Measurements from ENCODE around the gene DHRS3. TPM values are rescaled to one million over a fixed set of nuclear protein-coding genes. Genes with fewer than 3 reads are reported as not detected.

Gene DHRS3
- total RNA-seq, 1 donor from 2014 or later = 63.7 TPM

DNA sequence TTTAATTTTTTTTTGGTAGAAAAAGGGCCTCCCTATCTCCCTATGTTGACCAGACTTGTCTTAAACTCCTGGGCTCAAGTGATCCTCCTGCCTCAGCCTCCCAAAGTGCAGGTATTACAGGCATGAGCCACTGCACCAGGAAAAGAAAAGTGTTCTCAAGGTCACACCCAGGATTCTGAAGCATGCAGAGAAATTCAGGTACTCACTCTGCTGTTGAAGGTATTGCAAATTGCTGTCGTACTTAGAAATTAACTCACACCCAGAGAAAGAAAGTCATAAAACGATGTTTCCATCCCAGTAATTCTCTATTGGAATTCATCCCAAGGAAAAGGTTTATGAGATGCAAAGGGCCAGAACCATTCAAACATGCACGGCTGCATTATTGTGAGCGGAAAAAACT lies 73.7 kb downstream of the DHRS3 start:
- DNase-seq (ENCODE audit: low read depth) = no peak
- Histone ChIP-seq H3K27me3 (ENCODE audit: control insufficient read depth, insufficient read depth, low read length) (peaks cover 15% of the 10 kb centered on the region), H3K4me3 (ENCODE audit: low read depth, low read length) (no peak overlapping the region), H3K36me3 (ENCODE audit: control insufficient read depth, insufficient read depth, low read length) (no peaks in the 10 kb centered on the region)
- no peak for FAIRE-seq
- TF ChIP-seq, protein P1, sequence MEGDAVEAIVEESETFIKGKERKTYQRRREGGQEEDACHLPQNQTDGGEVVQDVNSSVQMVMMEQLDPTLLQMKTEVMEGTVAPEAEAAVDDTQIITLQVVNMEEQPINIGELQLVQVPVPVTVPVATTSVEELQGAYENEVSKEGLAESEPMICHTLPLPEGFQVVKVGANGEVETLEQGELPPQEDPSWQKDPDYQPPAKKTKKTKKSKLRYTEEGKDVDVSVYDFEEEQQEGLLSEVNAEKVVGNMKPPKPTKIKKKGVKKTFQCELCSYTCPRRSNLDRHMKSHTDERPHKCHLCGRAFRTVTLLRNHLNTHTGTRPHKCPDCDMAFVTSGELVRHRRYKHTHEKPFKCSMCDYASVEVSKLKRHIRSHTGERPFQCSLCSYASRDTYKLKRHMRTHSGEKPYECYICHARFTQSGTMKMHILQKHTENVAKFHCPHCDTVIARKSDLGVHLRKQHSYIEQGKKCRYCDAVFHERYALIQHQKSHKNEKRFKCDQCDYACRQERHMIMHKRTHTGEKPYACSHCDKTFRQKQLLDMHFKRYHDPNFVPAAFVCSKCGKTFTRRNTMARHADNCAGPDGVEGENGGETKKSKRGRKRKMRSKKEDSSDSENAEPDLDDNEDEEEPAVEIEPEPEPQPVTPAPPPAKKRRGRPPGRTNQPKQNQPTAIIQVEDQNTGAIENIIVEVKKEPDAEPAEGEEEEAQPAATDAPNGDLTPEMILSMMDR (IDR thresholded peaks at IDR 0.05; ENCODE audit: insufficient read depth, low read length, severe bottlenecking) = no peak

DNA sequence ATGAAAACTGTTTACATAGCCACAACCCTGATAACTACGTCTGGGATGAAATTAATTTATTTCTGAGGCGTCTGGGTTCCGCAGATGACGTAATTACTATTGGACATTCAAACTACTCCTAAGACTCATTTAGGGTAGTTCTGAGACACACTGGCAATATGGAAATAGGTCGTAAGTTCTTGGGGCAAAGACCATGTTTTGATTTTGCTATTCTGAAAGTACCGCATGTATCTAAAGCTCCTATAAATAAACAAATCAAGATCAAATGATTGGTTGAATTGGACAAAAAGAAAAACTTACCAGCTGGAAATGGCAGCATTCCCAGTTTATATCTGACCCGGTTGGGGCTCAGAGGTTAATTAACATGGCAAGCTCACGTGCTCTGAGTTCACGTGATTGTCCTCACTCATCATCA lies 74.3 kb downstream of the DHRS3 start:
- TF ChIP-seq, protein P1 (IDR thresholded peaks at IDR 0.05; ENCODE audit: insufficient read depth, low read length, severe bottlenecking) = no peak
- no peaks in the 10 kb centered on the region for H3K36me3 ChIP-seq (ENCODE audit: control insufficient read depth, insufficient read depth, low read length)
- peaks cover 17% of the 10 kb centered on the region for H3K27me3 ChIP-seq (ENCODE audit: control insufficient read depth, insufficient read depth, low read length)
- H3K4me3 ChIP-seq (ENCODE audit: low read depth, low read length) = no peak overlapping the region
- no peak for FAIRE-seq
- no peak for DNase-seq (ENCODE audit: low read depth)

DNA sequence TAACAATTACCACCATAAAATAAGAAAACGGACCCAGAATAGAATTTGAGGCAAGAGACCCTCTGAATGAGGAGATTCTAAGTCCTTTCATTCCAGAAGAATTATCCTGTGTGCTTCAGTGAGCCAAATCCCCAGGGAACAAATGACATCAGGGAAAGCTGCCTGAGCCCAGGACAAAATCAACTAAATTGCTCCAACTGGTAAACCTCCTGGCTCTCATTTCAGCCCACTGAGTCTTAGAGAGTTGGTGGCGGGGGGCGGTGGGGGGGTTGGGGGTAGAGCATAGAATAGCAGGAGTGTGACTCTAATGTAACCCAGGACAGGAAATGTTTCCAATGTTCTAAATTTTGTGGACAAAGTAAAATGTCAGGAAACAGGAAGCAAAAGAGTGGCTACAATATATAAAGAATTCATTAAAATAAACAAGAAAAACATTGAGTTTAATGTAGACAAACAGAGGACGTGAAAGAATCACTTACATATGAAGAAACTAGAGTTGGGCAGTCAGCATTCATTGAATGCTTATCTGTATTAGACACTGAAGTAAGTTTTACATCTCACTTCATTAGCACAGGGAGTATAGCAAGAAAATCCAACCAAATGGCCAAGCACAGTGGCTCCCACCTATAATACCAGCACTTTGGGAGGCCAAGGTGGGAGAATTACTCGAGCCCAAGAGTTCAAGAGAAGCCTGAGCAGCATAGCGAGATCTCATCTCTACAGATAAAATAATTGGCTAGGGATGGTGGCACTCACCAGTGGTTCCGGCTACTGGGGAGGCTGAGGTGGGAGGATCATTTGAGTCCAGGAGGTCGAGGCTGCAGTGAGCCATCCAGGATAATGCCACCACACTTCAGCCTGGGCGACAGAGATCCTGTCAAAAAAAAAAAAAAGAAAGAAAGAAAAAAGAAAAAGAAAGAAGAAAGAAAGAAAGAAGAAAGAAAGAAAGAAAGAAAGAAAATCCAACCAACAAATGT lies 75.1 kb downstream of the DHRS3 start:
- TF ChIP-seq, protein P1 (IDR thresholded peaks at IDR 0.05; ENCODE audit: insufficient read depth, low read length, severe bottlenecking) = no peak
- H3K4me3 ChIP-seq (ENCODE audit: low read depth, low read length) = no peak overlapping the region
- DNase-seq (ENCODE audit: low read depth) (no peak), FAIRE-seq (no peak)
- H3K27me3 ChIP-seq (ENCODE audit: control insufficient read depth, insufficient read depth, low read length) = peaks cover 16% of the 10 kb centered on the region
- no peaks in the 10 kb centered on the region for H3K36me3 ChIP-seq (ENCODE audit: control insufficient read depth, insufficient read depth, low read length)

DNA sequence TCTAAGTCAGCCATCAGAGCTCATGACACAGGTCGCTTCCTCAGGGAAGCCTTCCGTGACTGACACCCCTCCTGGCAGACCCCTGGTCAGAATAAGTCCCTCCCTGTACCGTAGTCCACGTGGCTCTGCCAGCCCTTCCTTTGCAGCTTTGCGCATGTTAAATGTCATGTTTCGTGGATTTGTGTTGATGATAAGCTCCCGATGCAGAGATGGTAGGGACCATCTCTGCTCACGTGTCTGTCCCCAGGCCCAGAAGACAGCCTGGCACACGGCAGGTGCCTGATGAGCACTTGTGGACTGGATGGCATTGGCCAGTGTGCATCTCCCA lies 75.9 kb downstream of the DHRS3 start:
- TF ChIP-seq, protein P1 (IDR thresholded peaks at IDR 0.05; ENCODE audit: insufficient read depth, low read length, severe bottlenecking) = no peak
- H3K36me3 ChIP-seq (ENCODE audit: control insufficient read depth, insufficient read depth, low read length) = no peaks in the 10 kb centered on the region
- no peak for FAIRE-seq
- H3K27me3 ChIP-seq (ENCODE audit: control insufficient read depth, insufficient read depth, low read length) = peaks cover 18% of the 10 kb centered on the region
- H3K4me3 ChIP-seq (ENCODE audit: low read depth, low read length) = no peak overlapping the region
- no peak for DNase-seq (ENCODE audit: low read depth)

DNA sequence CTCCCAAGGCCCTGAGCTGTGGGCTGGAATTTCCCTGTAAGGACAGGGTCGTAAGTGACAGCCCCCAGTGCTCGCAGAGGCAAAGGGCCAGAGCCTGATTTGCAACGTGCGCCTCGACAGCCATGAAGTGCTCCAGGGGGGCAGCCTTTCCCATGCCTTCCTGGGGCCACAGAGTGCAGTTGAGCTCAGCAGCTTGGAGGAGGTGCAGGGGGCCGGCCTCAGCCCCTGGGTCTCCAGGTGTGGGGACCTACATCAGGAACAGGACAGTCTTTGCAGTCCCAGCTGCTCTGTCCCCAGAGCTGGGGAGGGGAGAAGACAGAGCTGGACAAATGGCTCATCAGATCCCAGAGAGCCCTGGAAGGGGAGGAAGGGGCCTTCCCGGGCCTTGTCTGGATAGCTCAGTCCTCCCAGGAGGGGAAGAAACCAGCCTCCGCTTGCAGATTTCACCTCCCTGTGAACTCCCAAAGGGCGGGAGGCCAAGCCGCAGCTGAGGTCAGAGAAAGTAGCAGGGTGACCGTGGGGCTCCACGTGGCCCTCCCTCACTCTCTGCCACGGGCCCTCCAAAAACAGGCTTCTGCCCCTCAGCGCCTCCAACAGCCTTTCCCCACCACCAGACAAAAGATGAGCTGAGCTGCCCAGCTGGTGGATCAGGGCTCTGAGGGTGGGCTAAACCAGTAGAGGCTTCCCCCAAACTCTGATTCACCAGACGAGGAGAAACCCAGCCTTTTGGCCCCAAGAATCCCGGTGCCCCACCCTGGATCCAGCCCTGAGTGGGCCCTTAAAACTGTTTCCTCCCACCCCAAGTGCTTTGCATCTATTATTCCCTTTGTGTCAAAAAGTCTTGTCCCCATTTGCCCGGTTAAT lies 76.5 kb downstream of the DHRS3 start:
- FAIRE-seq (no peak), DNase-seq (ENCODE audit: low read depth) (no peak)
- Histone ChIP-seq H3K4me3 (ENCODE audit: low read depth, low read length) (no peak overlapping the region), H3K27me3 (ENCODE audit: control insufficient read depth, insufficient read depth, low read length) (peaks cover 16% of the 10 kb centered on the region), H3K36me3 (ENCODE audit: control insufficient read depth, insufficient read depth, low read length) (no peaks in the 10 kb centered on the region)
- TF ChIP-seq, protein P1 (IDR thresholded peaks at IDR 0.05; ENCODE audit: insufficient read depth, low read length, severe bottlenecking) = no peak

Data from bronchial epithelial cell (primary cell).